ENCODE measurements around the gene ANTKMT.

GRCh38 chr16:702341-702740 is 18.6 kb upstream of the ANTKMT start:
- TF ChIP-seq CTCF (IDR thresholded peaks at IDR 0.05), result no peak
- no peak for TF ChIP-seq EP300 (IDR thresholded peaks at IDR 0.05)
